Measurements from ENCODE around the gene TAOK1.

GRCh38 chr17:29461483-29462206 lies 71.5 kb downstream of the TAOK1 start:
- TF ChIP-seq, protein P1, sequence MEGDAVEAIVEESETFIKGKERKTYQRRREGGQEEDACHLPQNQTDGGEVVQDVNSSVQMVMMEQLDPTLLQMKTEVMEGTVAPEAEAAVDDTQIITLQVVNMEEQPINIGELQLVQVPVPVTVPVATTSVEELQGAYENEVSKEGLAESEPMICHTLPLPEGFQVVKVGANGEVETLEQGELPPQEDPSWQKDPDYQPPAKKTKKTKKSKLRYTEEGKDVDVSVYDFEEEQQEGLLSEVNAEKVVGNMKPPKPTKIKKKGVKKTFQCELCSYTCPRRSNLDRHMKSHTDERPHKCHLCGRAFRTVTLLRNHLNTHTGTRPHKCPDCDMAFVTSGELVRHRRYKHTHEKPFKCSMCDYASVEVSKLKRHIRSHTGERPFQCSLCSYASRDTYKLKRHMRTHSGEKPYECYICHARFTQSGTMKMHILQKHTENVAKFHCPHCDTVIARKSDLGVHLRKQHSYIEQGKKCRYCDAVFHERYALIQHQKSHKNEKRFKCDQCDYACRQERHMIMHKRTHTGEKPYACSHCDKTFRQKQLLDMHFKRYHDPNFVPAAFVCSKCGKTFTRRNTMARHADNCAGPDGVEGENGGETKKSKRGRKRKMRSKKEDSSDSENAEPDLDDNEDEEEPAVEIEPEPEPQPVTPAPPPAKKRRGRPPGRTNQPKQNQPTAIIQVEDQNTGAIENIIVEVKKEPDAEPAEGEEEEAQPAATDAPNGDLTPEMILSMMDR (IDR thresholded peaks at IDR 0.05), result no peak
- TF ChIP-seq POLR2A (IDR thresholded peaks at IDR 0.05), result no peak
